Glomerular endothelial cell (primary cell): ENCODE results near the gene THSD4. TPM values are rescaled to one million over a fixed set of nuclear protein-coding genes. Genes with fewer than 3 reads are reported as not detected.

Source experiments
- DNase-seq: peaks from one replicate; pipeline ENCODE4 v3.0.0-alpha.2; 2011; ENCODE audit warnings: low read depth, low spot score; ENCODE audit errors: extremely low read depth
- total RNA-seq: library from RNA; depleted of rRNA; stranded (reverse); fragments of >200 nt; gene quantifications from 2 replicates; pipeline ENCODE4 v1.2.3, GENCODE V29; 2015

Gene THSD4
- total RNA-seq, 1 donor from 2014 or later, result 110 TPM

DNA sequence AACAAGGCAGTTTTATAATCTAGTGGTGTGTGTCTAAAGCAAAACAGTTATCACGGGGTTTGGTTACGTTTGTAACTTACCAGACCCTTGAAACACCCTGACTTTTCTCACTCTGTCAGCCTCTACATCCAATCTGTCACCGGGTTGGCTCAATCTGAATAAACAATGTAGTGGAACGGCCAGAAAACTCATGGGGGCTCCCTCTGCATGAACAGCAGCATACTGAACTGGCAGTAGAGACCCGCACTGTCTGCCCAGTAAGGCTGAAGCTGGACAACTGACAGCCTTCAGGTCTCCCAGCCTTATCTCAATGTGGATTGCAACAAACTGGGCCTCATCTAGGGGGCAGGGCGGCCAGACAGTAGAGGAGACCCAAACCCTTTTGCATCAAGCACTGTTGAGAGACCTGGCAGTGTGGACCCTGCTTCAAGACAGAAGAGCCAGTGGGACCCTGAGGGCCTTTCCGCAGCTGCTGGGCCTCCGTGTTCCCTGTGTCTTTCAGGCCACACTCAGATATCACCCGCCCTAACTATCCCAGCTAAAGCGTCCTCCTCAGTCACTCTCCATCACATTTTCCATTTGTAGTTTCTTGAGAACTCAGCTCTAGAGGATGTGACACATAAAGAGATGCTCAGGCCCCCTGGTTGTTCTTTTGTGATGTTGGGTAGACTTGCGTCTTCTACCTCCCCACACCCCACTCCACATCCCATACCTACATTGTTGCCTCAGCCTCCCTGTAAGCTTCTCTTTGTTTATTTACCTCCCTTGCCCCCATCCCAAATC, 513.9 kb downstream of the THSD4 start:
- DNase-seq, result no peak

GRCh38 chr15:71629781-71630474, 514.7 kb downstream of the THSD4 start:
- DNase-seq, result no peak

- no peak for DNase-seq
These were observed 515.2 kb downstream of the THSD4 start for GRCh38 chr15:71630475-71630809.

- DNase-seq, result no peak
These were observed 517.4 kb downstream of the THSD4 start for GRCh38 chr15:71632576-71633195.

- no peak for DNase-seq
These were observed 519.7 kb downstream of the THSD4 start for GRCh38 chr15:71634820-71635560.

DNA sequence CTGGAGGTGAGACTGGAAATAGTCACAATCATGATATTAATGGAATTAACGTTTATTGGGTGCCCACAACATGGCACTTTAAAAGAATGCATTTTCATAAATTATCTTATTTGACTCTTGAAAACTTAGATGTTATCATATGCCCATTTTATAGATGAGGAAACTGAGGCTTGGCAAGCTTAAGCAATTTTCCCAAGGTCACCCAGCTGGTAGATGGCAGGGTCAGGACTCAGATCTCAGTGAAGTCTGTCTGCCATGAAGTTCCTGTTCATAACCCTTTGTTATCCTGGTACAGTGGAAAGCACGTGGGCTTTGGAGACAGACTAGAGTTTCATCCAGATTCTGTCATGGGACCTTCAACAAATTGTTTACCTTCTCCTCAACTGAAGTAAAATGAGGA, 520.5 kb downstream of the THSD4 start:
- no peak for DNase-seq

- no peak for DNase-seq
These were observed 523.6 kb downstream of the THSD4 start for GRCh38 chr15:71638876-71639275.

- no peak for DNase-seq
These were observed 524.2 kb downstream of the THSD4 start for GRCh38 chr15:71639471-71639870.

DNA sequence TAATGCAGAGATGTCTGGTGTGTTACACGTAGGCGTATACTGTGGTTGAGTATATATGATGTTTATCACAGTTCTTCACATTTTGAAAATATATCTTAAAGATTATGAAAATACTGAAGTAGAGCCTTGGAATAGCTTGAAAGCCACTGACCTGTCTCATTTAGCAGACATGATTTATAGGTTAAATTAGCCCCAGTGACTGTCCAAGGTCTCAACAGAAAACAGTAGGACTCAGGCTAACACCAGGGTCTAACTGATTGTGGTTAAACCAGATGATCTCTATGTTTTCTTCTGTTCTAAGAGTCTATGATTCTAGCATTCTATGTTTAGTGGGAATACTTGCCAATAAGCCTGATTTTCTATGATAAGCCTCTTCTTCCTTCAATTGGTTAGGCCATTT, 528.6 kb downstream of the THSD4 start:
- DNase-seq, result no peak

DNA sequence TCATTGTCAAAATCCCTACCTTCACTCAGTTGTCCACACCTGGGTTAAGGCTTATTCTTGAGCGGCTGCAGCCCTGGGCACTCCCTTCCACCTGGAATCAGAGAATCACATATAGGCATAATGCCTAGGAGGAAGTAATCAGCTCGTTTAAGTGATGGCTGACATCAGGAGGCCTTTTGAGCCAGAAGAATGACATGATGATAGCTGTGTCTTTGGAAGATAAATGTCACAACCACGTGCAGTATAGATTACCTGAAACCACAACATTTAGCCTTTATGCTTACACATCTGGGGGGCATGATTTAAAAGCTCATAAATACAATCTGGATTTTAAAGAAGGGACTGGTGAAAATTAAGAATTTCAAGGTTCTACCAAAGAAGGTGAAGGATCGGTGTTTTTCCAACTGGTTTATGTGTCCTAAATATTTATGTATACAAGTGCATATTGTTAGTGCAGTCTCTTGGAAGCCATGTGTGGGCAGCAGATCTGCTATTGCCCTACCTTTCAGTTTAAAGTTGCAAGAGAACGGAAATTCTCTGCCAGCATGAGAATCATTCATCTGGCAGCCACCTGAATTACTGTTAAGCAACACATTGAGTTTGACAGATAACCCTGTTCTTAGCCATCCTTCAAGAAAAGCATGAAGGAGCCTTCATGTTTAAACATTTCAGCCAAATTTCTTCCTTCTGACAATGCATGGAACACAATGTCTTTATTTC, 531.7 kb downstream of the THSD4 start:
- DNase-seq, result no peak

- DNase-seq, result no peak
These were observed 532.2 kb downstream of the THSD4 start for GRCh38 chr15:71647487-71647808.

DNA sequence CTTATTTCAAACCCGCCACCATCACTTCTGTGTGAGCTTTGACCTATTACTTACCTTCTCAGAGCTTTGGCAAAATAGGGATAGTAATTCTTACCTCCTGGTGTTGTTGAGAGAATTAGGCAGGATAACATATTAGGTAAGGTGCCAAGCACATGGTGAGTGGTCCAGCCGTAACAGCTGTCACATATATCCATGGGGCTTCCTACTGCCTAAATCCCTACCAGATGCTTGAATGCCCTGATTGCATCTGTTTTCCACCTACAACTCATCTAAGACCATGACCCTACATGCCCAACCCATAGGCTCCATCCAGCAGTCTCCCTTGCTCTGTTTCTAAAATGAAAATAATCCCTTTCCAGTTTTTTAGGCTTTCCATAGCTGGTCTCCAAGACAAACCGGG, 532.8 kb downstream of the THSD4 start:
- DNase-seq, result no peak

DNA sequence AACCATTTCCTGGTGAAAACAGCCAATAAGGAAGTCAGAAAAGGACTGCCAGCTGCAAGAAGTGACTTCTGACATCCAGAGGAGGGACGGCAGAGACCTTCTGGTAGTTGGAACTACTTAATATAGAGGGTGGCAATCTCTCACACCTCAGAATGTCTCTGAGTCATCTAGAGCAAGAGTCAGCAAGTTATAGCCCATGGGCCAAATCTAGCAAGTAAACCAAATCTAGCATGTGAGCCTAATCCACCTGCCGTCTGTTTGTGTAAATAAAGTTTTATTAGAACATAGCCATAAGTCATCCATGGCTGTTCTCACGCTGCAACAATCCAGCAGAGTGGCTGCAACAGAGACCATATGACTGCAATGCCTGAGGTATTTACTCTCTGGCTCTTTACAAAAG, 534.6 kb downstream of the THSD4 start:
- no peak for DNase-seq

GRCh38 chr15:71650603-71651002, 535.3 kb downstream of the THSD4 start:
- no peak for DNase-seq

DNA sequence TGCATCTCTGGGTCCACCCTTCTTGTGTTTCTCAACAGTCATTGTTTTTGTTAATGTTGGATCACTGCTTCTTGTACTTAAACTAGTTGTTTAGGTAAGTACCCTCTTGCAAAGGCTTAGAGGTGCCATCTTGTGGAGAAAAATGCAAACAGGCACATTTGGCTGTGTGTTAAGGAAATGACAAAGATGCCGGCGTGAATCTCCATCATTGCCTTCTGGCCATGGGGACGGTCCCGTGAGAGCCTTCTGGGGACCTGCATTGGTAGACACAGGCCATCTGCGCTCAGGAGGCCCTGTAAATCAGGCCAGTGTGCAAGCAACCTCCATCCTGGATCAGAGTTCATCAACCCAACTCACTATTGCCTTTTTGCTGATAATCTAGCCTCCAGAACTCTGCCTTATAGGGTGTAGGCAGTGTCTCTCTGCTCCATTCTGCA, 536.5 kb downstream of the THSD4 start:
- DNase-seq, result no peak

GRCh38 chr15:71654042-71654719, 538.9 kb downstream of the THSD4 start:
- no peak for DNase-seq

GRCh38 chr15:71654720-71655174, 539.5 kb downstream of the THSD4 start:
- DNase-seq, result no peak

GRCh38 chr15:71656425-71656824, 541.2 kb downstream of the THSD4 start:
- DNase-seq, result no peak

DNA sequence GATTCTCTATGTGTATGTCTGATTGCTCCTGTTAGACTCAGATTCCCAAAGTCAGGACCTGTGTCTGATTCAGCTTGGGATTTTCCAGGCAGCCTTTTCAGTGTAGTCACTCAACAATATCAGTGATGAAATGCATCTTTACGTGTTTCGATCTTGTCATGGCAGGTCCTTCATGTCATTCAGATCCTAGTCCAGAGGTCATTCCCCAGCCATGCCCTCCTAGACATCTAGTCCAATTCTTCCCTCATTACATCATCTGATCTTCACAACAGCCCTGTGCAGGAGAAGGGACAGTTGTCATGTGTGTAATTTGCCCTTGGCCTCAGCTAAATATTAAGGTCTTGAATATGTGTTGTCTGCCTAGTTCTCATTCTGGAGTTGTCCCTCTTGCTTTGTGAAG, 541.9 kb downstream of the THSD4 start:
- DNase-seq, result no peak

DNA sequence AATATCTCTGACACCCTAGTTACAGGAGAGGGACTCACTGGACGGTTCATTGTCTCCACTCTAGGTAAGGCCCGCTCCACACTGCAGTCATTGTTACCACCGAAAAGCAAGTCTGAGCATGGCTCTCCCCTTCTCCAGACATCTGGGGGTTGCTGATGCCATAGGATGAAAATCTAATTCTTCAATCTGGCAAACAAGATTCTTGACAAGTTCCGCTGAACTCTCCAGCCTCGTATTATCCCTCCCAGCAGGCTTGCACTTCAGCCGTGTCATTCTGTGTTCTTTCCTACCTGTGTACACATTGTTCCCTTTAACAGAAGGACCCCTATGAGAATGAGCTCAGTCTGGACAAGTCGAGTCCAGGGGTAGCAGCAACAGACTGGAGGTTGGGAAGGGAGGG, 542.8 kb downstream of the THSD4 start:
- no peak for DNase-seq
